Measurements from ENCODE around the gene NCKAP5L.

Gene NCKAP5L

GRCh38 chr12:49825360-49825970 is 2.7 kb downstream of the NCKAP5L start:
- Histone ChIP-seq H3K27ac (peak overlapping the region in 20 of 21 experiments; percentile 27 to 92 (median 74)), H3K4me3 (peak overlapping the region in 1 of 7 experiments; percentile 1)

GRCh38 chr12:49824895-49825294 is 3.3 kb downstream of the NCKAP5L start:
- peak overlapping the region in 19 of 21 experiments; percentile 19 to 92 (median 72) for H3K27ac ChIP-seq
- no peak overlapping the region for H3K4me3 ChIP-seq

DNA sequence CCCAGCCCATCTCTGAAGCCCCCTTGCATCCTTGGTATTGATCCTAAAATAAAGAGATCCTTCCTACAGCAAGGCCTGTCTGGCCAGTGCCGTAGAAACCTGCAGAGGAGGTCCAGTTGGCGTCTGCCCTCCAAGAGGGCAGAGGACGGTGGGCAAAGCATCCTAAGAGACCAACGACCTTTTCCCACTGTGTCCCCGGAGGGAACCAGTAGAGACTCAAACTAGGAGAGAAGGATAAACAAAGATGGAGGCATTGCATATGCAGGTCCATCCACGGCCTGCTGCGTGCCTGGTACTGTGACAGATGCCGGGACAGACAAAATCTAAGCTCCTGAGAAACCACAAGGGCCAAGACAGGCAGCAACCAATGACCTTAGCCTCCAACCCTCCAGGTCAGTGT is 3.8 kb downstream of the NCKAP5L start:
- peak overlapping the region in 18 of 21 experiments; percentile 19 to 92 (median 71) for H3K27ac ChIP-seq

GRCh38 chr12:49823951-49824350 is 4.3 kb downstream of the NCKAP5L start:
- H3K4me3 ChIP-seq, result no peak overlapping the region
- peak overlapping the region in 16 of 21 experiments; percentile 5 to 92 (median 68) for H3K27ac ChIP-seq

More for the DNA sequence above, 3.8 kb downstream of the NCKAP5L start:
- H3K4me3 ChIP-seq, result no peak overlapping the region

DNA sequence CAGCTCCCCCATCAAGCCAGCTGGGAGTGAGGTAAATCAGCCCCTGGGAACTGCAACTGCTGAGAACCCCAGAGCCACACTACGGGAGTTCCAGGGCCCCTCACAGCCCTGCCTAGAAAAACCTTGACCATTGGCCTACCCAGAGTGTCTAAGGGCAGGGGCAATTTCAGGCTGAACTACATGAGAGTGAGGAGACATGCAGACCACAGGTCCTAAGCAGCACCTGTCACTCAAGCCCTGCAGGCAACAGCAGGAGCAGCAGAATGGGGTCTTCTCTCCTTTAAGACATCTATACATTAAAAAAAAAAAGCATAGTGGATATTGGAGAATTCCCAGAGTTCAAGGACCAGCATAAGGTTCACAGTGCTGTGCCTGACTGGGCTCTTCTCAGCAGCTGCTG is 4.9 kb downstream of the NCKAP5L start:
- Histone ChIP-seq H3K4me3 (no peak overlapping the region), H3K27ac (peak overlapping the region in 4 of 21 experiments; percentile 5 to 92 (median 78))

DNA sequence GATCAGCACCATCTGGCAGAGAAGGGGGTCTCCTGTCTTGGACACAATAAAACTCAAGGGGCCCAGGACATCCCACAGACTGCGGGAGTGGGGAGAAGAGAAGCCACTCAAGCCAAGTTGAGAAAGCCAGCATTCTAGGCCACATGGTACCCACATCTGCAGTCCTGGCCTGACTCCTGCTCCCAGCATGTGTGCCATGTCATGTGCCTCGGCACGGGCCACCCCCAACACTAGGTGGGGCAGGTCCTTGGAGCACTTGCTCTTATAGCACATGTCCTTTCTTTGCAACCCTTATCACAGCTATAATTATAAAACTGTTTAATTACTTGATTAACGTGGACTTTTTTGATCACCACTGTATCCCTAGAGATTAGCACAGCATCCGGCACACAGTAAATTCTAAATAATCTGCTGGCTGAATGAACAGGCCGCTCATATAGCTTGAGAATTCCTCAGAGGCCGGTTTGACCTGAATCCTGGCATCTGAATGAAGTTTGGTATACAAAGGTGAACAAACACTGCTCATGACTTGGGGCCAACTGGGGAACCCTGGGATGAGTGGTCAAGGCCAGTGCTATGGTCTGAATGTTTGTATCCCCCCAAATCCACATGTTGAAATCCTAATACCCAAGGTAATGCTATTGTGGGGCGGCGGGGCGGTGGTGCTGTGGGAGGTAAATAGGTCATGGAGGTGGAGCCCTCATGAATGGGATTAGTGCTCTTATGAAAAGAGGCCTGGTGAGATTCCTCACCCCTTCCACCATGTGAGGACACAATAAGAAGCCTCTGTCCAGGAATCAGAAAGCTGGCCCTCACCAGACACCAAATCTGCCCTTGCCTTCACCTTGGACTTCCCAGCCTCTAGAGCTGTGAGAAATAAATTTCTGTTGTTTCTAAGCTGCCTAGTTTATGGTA is 6.6 kb downstream of the NCKAP5L start:
- H3K4me3 ChIP-seq, result no peak overlapping the region
- peak overlapping the region in 8 of 21 experiments; percentile 12 to 64 (median 31) for H3K27ac ChIP-seq

GRCh38 chr12:49819786-49820185 is 8.4 kb downstream of the NCKAP5L start:
- H3K27ac ChIP-seq, result no peak overlapping the region
- no peak overlapping the region for H3K4me3 ChIP-seq

GRCh38 chr12:49818241-49818895 is 9.8 kb downstream of the NCKAP5L start:
- Histone ChIP-seq H3K27ac (no peak overlapping the region), H3K4me3 (no peak overlapping the region)

GRCh38 chr12:49813131-49813530 is 15.1 kb downstream of the NCKAP5L start:
- no peak overlapping the region for H3K27ac ChIP-seq
- H3K4me3 ChIP-seq, result no peak overlapping the region

DNA sequence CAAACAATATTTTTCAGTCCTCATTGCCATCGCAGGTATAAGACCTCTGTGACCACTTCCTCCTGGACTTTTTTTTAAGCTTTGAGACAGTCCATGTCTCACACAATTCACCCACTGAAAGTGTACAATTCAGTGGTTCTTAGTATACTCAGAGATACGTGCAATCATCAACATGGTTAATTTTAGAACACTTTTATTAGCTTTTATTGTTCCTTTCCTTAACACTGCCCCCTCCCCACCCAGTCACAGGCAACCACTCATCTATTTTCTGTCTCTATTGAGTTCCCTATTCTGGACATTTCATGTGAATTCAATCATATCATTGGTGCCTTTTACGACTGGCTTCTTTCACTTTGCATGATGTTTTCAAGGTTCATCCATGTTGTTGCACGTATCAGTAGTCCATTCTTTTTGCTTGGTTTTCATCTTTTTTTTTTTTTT is 16.2 kb downstream of the NCKAP5L start:
- H3K27ac ChIP-seq, result no peak overlapping the region
- no peak overlapping the region for H3K4me3 ChIP-seq

- H3K27ac ChIP-seq, result no peak overlapping the region
- no peak overlapping the region for H3K4me3 ChIP-seq
Measured at GRCh38 chr12:49811136-49811535, 17.1 kb downstream of the NCKAP5L start.

GRCh38 chr12:49809906-49810389 is 18.3 kb downstream of the NCKAP5L start:
- Histone ChIP-seq H3K4me3 (no peak overlapping the region), H3K27ac (peak overlapping the region in 6 of 21 experiments; percentile 50 to 88 (median 76))

- H3K4me3 ChIP-seq, result no peak overlapping the region
- H3K27ac ChIP-seq, result peak overlapping the region in 12 of 21 experiments; percentile 10 to 88 (median 74)
Measured at GRCh38 chr12:49809381-49809905, 18.8 kb downstream of the NCKAP5L start.

- Histone ChIP-seq H3K4me3 (no peak overlapping the region), H3K27ac (peak overlapping the region in 12 of 21 experiments; percentile 10 to 88 (median 74))
Measured at GRCh38 chr12:49808686-49809380, 19.4 kb downstream of the NCKAP5L start.

DNA sequence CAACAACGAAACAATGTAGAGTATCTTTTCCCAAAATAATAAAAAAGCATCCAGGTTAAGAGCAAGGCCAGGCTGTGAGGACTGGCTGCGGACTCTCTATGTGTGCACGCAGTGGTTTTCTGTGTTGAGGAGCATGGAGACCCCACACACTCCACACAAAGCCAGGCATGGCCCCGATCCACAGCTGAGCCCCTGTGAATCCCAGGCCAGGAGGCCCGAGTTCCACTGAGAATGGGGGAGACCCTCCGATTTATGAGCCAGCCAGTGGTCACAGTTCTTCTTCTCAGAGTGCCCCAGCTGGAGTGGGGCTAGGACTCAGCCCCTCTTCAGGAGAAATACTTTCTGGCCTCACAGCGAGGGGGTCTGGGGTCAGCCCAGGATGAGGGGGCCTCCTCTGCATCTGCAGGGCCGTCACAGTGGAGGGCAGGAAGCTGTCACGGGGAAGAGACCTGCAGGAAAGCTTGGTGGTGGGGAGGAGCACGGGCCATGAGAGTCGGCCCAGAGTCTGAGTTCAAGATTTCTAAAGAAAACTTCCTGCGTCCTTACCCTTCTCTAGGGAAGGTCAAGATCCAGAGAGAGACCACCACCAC is 20.1 kb downstream of the NCKAP5L start:
- Histone ChIP-seq H3K4me3 (no peak overlapping the region), H3K27ac (peak overlapping the region in 9 of 21 experiments; percentile 51 to 88 (median 77))

DNA sequence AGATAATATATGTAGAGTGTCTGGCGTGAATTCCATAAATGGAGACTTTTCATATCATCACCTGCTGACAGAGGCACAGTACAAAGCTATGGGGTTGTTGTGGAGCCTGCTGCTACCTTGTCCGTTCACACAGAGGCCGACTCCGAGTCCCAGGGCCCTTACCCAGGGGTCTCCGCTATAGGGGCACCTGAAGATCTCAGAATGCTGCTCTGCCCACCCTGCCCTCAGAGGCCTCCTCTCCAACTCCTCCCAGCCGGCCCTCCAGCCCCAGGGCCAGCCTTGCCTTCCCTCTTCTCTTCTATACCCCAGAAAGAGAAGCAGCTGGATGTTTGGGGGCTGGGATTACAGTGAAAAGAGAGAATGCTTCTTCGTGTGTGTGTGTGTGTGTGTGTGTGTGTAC is 21.3 kb downstream of the NCKAP5L start:
- Histone ChIP-seq H3K27ac (no peak overlapping the region), H3K4me3 (no peak overlapping the region)

GRCh38 chr12:49806321-49806813 is 21.8 kb downstream of the NCKAP5L start:
- Histone ChIP-seq H3K4me3 (no peak overlapping the region), H3K27ac (no peak overlapping the region)

- Histone ChIP-seq H3K4me3 (no peak overlapping the region), H3K27ac (no peak overlapping the region)
Measured at GRCh38 chr12:49805409-49805808, 22.8 kb downstream of the NCKAP5L start.

- no peak overlapping the region for H3K4me3 ChIP-seq
- no peak overlapping the region for H3K27ac ChIP-seq
Measured at GRCh38 chr12:49804821-49805220, 23.4 kb downstream of the NCKAP5L start.
